HEK293 (cell line): ENCODE data around the gene CNTRL.

Source experiments
- FEZF1 ChIP-seq: fragments of 450-650 bp; formaldehyde crosslinking; IDR thresholded peaks from 2 replicates; pipeline ENCODE4 v1.5.1; 2016; ENCODE audit warnings: missing biosample characterization, missing genetic modification characterization
- HOXA7 ChIP-seq: sonication (generic); formaldehyde crosslinking; IDR thresholded peaks from 2 replicates; pipeline ENCODE4 v1.8.1; 2022; ENCODE audit warnings: missing genetic modification reagents, borderline replicate concordance
- KLF17 ChIP-seq: fragments of 450-650 bp; formaldehyde crosslinking; IDR thresholded peaks from 2 replicates; pipeline ENCODE4 v1.5.1; 2016; ENCODE audit warnings: missing biosample characterization, missing genetic modification characterization
- MEIS1 ChIP-seq: sonication (generic); formaldehyde crosslinking; IDR thresholded peaks from 2 replicates; pipeline ENCODE4 v1.8.1; 2022; ENCODE audit warnings: missing genetic modification reagents, mild to moderate bottlenecking, borderline replicate concordance
- SP2 ChIP-seq: fragments of 450-650 bp; formaldehyde crosslinking; IDR thresholded peaks from 2 replicates; pipeline ENCODE4 v1.5.1; 2016; ENCODE audit warnings: missing biosample characterization, missing genetic modification characterization
- YY2 ChIP-seq: fragments of 450-650 bp; formaldehyde crosslinking; IDR thresholded peaks from 2 replicates; pipeline ENCODE4 v1.5.1; 2016; ENCODE audit warnings: missing biosample characterization, missing genetic modification characterization
- ZBTB8A ChIP-seq: fragments of 450-650 bp; formaldehyde crosslinking; IDR thresholded peaks from 2 replicates; pipeline ENCODE4 v1.5.1; 2016; ENCODE audit warnings: missing biosample characterization, missing genetic modification characterization
- ZIC2 ChIP-seq: fragments of 450-650 bp; formaldehyde crosslinking; IDR thresholded peaks from 2 replicates; pipeline ENCODE4 v1.5.1; 2016; ENCODE audit warnings: missing biosample characterization, missing genetic modification characterization
- ZNF121 ChIP-seq: fragments of 450-650 bp; formaldehyde crosslinking; IDR thresholded peaks from 2 replicates; pipeline ENCODE4 v1.5.1; 2016; ENCODE audit warnings: missing biosample characterization, missing genetic modification characterization
- ZNF133 ChIP-seq: fragments of 450-650 bp; formaldehyde crosslinking; IDR thresholded peaks from 2 replicates; pipeline ENCODE4 v1.5.1; 2016; ENCODE audit warnings: missing biosample characterization, missing genetic modification characterization
- ZNF169 ChIP-seq: fragments of 450-650 bp; formaldehyde crosslinking; IDR thresholded peaks from 2 replicates; pipeline ENCODE4 v1.5.1; 2016; ENCODE audit warnings: missing biosample characterization, missing genetic modification characterization
- ZNF2 ChIP-seq: fragments of 450-650 bp; formaldehyde crosslinking; IDR thresholded peaks from 2 replicates; pipeline ENCODE4 v1.5.1; 2016; ENCODE audit warnings: missing biosample characterization, missing genetic modification characterization
- ZNF391 ChIP-seq: fragments of 450-650 bp; formaldehyde crosslinking; IDR thresholded peaks from 2 replicates; pipeline ENCODE4 v1.5.1; 2016; ENCODE audit warnings: low read depth, missing biosample characterization, missing genetic modification characterization, borderline replicate concordance
- ZNF426 ChIP-seq: fragments of 450-650 bp; formaldehyde crosslinking; IDR thresholded peaks from 2 replicates; pipeline ENCODE4 v1.5.1; 2017; ENCODE audit warnings: missing biosample characterization, missing genetic modification characterization, mild to moderate bottlenecking, inconsistent platforms, moderate library complexity
- ZNF501 ChIP-seq: fragments of 450-650 bp; formaldehyde crosslinking; IDR thresholded peaks from 2 replicates; pipeline ENCODE4 v1.5.1; 2016; ENCODE audit warnings: missing biosample characterization, missing genetic modification characterization
- ZNF521 ChIP-seq: fragments of 450-650 bp; formaldehyde crosslinking; IDR thresholded peaks from 2 replicates; pipeline ENCODE4 v1.5.1; 2017; ENCODE audit warnings: missing biosample characterization, mild to moderate bottlenecking, missing genetic modification characterization
- ZNF544 ChIP-seq: fragments of 450-650 bp; formaldehyde crosslinking; IDR thresholded peaks from 2 replicates; pipeline ENCODE4 v1.5.0; 2017; ENCODE audit warnings: missing biosample characterization, missing genetic modification characterization
- ZNF561 ChIP-seq: fragments of 450-650 bp; IDR thresholded peaks from 2 replicates; pipeline ENCODE4 v1.5.1; 2018; ENCODE audit warnings: missing biosample characterization, missing genetic modification characterization, borderline replicate concordance
- ZNF629 ChIP-seq: fragments of 450-650 bp; formaldehyde crosslinking; IDR thresholded peaks from 2 replicates; pipeline ENCODE4 v1.5.1; 2017; ENCODE audit warnings: missing biosample characterization, missing genetic modification characterization
- ZNF670 ChIP-seq: fragments of 450-650 bp; formaldehyde crosslinking; IDR thresholded peaks from 2 replicates; pipeline ENCODE4 v1.5.1; 2016; ENCODE audit warnings: missing biosample characterization, missing genetic modification characterization, low read depth
- ZNF777 ChIP-seq: fragments of 450-650 bp; formaldehyde crosslinking; IDR thresholded peaks from 2 replicates; pipeline ENCODE4 v1.5.1; 2017; ENCODE audit warnings: missing biosample characterization, missing genetic modification characterization, borderline replicate concordance
- ZXDB ChIP-seq: fragments of 450-650 bp; formaldehyde crosslinking; IDR thresholded peaks from 2 replicates; pipeline ENCODE4 v1.5.1; 2016; ENCODE audit warnings: missing biosample characterization, missing genetic modification characterization
- TF ChIP-seq, protein P1 (sequence below): fragments of 450-650 bp; formaldehyde crosslinking; IDR thresholded peaks from 2 replicates; pipeline ENCODE4 v1.5.1; 2016; ENCODE audit warnings: missing biosample characterization, missing genetic modification characterization, borderline replicate concordance
- TF ChIP-seq, protein P2 (sequence below): fragments of 450-650 bp; formaldehyde crosslinking; IDR thresholded peaks from 2 replicates; pipeline ENCODE4 v1.5.1; 2016; ENCODE audit warnings: missing biosample characterization, missing genetic modification characterization
- TF ChIP-seq, protein P3 (sequence below): fragments of 450-650 bp; formaldehyde crosslinking; IDR thresholded peaks from 2 replicates; pipeline ENCODE4 v1.5.1; 2017; ENCODE audit warnings: missing biosample characterization, missing genetic modification characterization
- TF ChIP-seq, protein P4 (sequence below): fragments of 450-650 bp; formaldehyde crosslinking; IDR thresholded peaks from 2 replicates; pipeline ENCODE4 v1.5.1; 2016; ENCODE audit warnings: missing biosample characterization, missing genetic modification characterization

The CNTRL gene

GRCh38 chr9:121074370-121075250, at the start of gene CNTRL (continued):
- TF ChIP-seq, protein P1, sequence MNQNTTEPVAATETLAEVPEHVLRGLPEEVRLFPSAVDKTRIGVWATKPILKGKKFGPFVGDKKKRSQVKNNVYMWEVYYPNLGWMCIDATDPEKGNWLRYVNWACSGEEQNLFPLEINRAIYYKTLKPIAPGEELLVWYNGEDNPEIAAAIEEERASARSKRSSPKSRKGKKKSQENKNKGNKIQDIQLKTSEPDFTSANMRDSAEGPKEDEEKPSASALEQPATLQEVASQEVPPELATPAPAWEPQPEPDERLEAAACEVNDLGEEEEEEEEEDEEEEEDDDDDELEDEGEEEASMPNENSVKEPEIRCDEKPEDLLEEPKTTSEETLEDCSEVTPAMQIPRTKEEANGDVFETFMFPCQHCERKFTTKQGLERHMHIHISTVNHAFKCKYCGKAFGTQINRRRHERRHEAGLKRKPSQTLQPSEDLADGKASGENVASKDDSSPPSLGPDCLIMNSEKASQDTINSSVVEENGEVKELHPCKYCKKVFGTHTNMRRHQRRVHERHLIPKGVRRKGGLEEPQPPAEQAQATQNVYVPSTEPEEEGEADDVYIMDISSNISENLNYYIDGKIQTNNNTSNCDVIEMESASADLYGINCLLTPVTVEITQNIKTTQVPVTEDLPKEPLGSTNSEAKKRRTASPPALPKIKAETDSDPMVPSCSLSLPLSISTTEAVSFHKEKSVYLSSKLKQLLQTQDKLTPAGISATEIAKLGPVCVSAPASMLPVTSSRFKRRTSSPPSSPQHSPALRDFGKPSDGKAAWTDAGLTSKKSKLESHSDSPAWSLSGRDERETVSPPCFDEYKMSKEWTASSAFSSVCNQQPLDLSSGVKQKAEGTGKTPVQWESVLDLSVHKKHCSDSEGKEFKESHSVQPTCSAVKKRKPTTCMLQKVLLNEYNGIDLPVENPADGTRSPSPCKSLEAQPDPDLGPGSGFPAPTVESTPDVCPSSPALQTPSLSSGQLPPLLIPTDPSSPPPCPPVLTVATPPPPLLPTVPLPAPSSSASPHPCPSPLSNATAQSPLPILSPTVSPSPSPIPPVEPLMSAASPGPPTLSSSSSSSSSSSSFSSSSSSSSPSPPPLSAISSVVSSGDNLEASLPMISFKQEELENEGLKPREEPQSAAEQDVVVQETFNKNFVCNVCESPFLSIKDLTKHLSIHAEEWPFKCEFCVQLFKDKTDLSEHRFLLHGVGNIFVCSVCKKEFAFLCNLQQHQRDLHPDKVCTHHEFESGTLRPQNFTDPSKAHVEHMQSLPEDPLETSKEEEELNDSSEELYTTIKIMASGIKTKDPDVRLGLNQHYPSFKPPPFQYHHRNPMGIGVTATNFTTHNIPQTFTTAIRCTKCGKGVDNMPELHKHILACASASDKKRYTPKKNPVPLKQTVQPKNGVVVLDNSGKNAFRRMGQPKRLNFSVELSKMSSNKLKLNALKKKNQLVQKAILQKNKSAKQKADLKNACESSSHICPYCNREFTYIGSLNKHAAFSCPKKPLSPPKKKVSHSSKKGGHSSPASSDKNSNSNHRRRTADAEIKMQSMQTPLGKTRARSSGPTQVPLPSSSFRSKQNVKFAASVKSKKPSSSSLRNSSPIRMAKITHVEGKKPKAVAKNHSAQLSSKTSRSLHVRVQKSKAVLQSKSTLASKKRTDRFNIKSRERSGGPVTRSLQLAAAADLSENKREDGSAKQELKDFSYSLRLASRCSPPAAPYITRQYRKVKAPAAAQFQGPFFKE (tag by site-specific recombination): no peak
- TF ChIP-seq ZNF391: peak; percentile 50; the same call in 1 of the 2 replicates
- TF ChIP-seq MEIS1 (CRISPR knock-in tag): no peak
- TF ChIP-seq ZNF169 (tag by site-specific recombination): no peak
- peak; percentile 96 for TF ChIP-seq ZNF501
- 0 out of 2 replicates have a peak, but pooled peaks have one; percentile 64 for TF ChIP-seq KLF17
- peak; percentile 96 for TF ChIP-seq SP2 (tag by site-specific recombination)
- TF ChIP-seq FEZF1 (tag by site-specific recombination): 0 out of 2 replicates have a peak, but pooled peaks have one; percentile 6
- peak; percentile 87 for TF ChIP-seq ZNF2
- peak; percentile 95 for TF ChIP-seq ZXDB (tag by site-specific recombination)
- no peak for TF ChIP-seq ZNF521 (tag by site-specific recombination)
- TF ChIP-seq ZNF121 (tag by site-specific recombination): no peak; the same call in 1 of the 2 replicates
- TF ChIP-seq, protein P2, sequence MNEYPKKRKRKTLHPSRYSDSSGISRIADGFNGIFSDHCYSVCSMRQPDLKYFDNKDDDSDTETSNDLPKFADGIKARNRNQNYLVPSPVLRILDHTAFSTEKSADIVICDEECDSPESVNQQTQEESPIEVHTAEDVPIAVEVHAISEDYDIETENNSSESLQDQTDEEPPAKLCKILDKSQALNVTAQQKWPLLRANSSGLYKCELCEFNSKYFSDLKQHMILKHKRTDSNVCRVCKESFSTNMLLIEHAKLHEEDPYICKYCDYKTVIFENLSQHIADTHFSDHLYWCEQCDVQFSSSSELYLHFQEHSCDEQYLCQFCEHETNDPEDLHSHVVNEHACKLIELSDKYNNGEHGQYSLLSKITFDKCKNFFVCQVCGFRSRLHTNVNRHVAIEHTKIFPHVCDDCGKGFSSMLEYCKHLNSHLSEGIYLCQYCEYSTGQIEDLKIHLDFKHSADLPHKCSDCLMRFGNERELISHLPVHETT: peak; percentile 31; the same call in 1 of the 2 replicates
- no peak for TF ChIP-seq ZNF133 (tag by site-specific recombination)
- TF ChIP-seq, protein P3, sequence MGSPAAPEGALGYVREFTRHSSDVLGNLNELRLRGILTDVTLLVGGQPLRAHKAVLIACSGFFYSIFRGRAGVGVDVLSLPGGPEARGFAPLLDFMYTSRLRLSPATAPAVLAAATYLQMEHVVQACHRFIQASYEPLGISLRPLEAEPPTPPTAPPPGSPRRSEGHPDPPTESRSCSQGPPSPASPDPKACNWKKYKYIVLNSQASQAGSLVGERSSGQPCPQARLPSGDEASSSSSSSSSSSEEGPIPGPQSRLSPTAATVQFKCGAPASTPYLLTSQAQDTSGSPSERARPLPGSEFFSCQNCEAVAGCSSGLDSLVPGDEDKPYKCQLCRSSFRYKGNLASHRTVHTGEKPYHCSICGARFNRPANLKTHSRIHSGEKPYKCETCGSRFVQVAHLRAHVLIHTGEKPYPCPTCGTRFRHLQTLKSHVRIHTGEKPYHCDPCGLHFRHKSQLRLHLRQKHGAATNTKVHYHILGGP (tag by site-specific recombination): no peak
- peak; percentile 70; the same call in 1 of the 2 replicates for TF ChIP-seq YY2 (tag by site-specific recombination)
- peak; percentile 62; the same call in 1 of the 2 replicates for TF ChIP-seq ZNF777 (tag by site-specific recombination)
- 0 out of 2 replicates have a peak, but pooled peaks have one; percentile 24 for TF ChIP-seq HOXA7 (CRISPR knock-in tag)
- peak; percentile 17; the same call in 1 of the 2 replicates for TF ChIP-seq ZIC2 (tag by site-specific recombination)
- peak; percentile 57; the same call in 1 of the 2 replicates for TF ChIP-seq ZNF561
- TF ChIP-seq ZNF670 (tag by site-specific recombination): no peak
- TF ChIP-seq ZNF426 (tag by site-specific recombination): no peak
- TF ChIP-seq, protein P4, sequence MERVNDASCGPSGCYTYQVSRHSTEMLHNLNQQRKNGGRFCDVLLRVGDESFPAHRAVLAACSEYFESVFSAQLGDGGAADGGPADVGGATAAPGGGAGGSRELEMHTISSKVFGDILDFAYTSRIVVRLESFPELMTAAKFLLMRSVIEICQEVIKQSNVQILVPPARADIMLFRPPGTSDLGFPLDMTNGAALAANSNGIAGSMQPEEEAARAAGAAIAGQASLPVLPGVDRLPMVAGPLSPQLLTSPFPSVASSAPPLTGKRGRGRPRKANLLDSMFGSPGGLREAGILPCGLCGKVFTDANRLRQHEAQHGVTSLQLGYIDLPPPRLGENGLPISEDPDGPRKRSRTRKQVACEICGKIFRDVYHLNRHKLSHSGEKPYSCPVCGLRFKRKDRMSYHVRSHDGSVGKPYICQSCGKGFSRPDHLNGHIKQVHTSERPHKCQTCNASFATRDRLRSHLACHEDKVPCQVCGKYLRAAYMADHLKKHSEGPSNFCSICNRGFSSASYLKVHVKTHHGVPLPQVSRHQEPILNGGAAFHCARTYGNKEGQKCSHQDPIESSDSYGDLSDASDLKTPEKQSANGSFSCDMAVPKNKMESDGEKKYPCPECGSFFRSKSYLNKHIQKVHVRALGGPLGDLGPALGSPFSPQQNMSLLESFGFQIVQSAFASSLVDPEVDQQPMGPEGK (tag by site-specific recombination): 0 out of 2 replicates have a peak, but pooled peaks have one; percentile 99
- TF ChIP-seq ZBTB8A (tag by site-specific recombination): no peak; the same call in none of the 2 replicates
- peak; percentile 65 for TF ChIP-seq ZNF629 (tag by site-specific recombination)
- no peak for TF ChIP-seq ZNF544
